ENCODE results near the gene ERICH6B.

ERICH6B gene

GRCh38 chr13:45598597-45598996, 16.9 kb downstream of the ERICH6B start:
- no peak for DNase-seq

- DNase-seq: no peak
Observed at GRCh38 chr13:45596800-45597475, 18.6 kb downstream of the ERICH6B start.

GRCh38 chr13:45595965-45596364, 19.6 kb downstream of the ERICH6B start:
- DNase-seq: no peak

GRCh38 chr13:45594764-45595163, 20.8 kb downstream of the ERICH6B start:
- DNase-seq: no peak

- DNase-seq: no peak
Observed at GRCh38 chr13:45594227-45594626, 21.3 kb downstream of the ERICH6B start.

GRCh38 chr13:45592758-45593157, 22.8 kb downstream of the ERICH6B start:
- no peak for DNase-seq

GRCh38 chr13:45590066-45590465, 25.5 kb downstream of the ERICH6B start:
- DNase-seq: no peak

GRCh38 chr13:45587897-45588296, 27.6 kb downstream of the ERICH6B start:
- DNase-seq: no peak

GRCh38 chr13:45584816-45585215, 30.7 kb downstream of the ERICH6B start:
- no peak for DNase-seq

GRCh38 chr13:45582408-45583076, 33.0 kb downstream of the ERICH6B start:
- no peak for DNase-seq

- DNase-seq: no peak
Observed at GRCh38 chr13:45576466-45576865, 39.1 kb downstream of the ERICH6B start.

GRCh38 chr13:45575830-45576180, 39.7 kb downstream of the ERICH6B start:
- no peak for DNase-seq

- no peak for DNase-seq
Observed at GRCh38 chr13:45575146-45575829, 40.3 kb downstream of the ERICH6B start.

GRCh38 chr13:45565331-45565730, 50.2 kb downstream of the ERICH6B start:
- no peak for DNase-seq

GRCh38 chr13:45564133-45564776, 51.3 kb downstream of the ERICH6B start:
- DNase-seq: no peak

- DNase-seq: no peak
Observed at GRCh38 chr13:45554604-45555109, 60.9 kb downstream of the ERICH6B start.

- no peak for DNase-seq
Observed at GRCh38 chr13:45548281-45548680, 67.3 kb downstream of the ERICH6B start.

- DNase-seq: no peak
Observed at GRCh38 chr13:45546410-45546765, 69.2 kb downstream of the ERICH6B start.

GRCh38 chr13:45545686-45546409, 69.7 kb downstream of the ERICH6B start:
- no peak for DNase-seq

GRCh38 chr13:45544520-45544919, 71.0 kb downstream of the ERICH6B start:
- no peak for DNase-seq

GRCh38 chr13:45542878-45543277, 72.7 kb downstream of the ERICH6B start:
- no peak for DNase-seq

- DNase-seq: no peak
Observed at GRCh38 chr13:45542391-45542790, 73.1 kb downstream of the ERICH6B start.

- no peak for DNase-seq
Observed at GRCh38 chr13:45541806-45542205, 73.7 kb downstream of the ERICH6B start.
